Stimulated activated CD8-positive, alpha-beta memory T cell treated with anti-CD3 and anti-CD28 coated beads, Interleukin-12 subunit alpha, Interleukin-12 subunit beta, amount 100 ng/mL, for 4 hours (primary cell): ENCODE data around the gene HMGA1.
A peak's percentile ranks its signal among the peaks of the same experiment; 100 is the strongest.

Source experiments
- DNase-seq: peaks from one replicate; pipeline ENCODE4 v3.0.0-alpha.2; 2020; ENCODE audit warnings: low read depth

HMGA1 gene

GRCh38 chr6:34223956-34224940 lies 12.4 kb upstream of the HMGA1 start:
- DNase-seq, result peak; percentile 92

DNA sequence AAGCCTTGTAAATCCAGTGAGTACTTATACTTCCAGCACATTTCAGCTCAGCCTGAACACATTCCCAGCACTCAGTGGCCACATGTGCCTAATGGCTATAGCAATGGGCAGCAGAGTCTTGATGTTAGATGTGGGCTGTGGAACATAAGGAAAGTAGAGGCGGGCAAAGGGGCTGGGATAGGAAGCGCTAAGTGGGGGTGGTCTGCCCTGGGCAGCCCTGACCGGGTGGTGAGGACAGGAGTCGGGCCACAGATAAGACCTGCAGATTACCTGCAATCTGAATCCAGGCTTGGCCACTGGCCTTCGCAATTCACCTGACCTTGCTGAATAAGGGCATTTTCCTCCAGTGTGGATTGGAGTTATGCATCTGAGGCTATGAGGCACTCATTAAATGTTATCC lies 11.1 kb upstream of the HMGA1 start:
- DNase-seq, result no peak

GRCh38 chr6:34226066-34226465 lies 10.6 kb upstream of the HMGA1 start:
- DNase-seq, result no peak

GRCh38 chr6:34226731-34227586 lies 9.7 kb upstream of the HMGA1 start:
- no peak for DNase-seq

GRCh38 chr6:34227761-34228421 lies 8.8 kb upstream of the HMGA1 start:
- DNase-seq, result no peak

DNA sequence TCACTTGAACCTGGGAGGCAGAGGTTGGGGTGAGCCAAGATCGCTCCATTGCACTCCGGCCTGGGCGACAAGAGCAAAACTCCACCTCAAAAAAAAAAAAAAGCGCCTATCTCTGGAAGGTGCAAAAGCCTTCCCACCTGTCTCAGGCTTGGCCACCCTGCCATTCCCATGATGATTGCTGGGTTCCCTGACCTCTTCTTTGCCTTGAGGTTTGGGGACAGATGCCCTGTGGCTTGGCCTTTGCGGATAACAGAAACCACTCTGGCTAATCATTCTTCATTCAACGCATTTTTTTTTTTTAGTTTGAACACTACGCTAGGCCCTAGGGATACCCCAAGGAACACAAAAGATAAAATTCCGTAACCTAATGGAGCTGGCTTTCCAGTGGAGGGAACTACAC lies 6.8 kb upstream of the HMGA1 start:
- no peak for DNase-seq

DNA sequence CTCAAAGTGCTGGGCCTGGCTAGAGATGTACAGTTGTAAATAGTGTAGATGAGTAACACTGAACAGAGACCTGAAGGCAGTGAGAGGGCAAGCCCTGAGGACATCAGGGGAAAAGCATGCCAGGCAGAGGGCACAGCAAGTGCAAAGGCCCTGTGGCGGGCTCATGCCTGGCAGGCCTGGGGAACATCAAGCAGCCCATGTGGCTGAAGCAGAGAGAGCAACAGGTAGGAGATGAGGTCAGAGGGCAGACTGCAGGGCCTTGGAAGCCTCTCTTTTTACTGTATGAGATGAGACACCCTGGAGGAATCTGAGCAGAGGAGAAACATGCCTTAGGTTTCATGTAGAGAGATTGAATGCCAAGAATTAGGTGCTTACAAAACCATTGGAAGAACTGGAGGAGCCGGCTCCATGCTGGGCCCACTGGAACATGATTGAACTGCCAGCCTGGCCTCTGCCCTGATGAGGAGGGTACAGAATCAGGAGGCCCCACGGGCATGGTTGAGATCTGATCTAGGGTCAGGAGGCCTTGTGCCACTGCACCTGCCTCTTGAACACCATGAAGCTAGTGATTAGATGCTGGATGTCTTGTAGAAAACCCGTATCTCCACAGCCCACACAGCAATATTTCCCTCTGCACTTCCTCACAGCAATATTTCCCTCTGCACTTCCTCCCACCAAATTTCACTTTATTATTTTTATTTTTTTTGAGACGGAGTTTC lies 5.9 kb upstream of the HMGA1 start:
- no peak for DNase-seq

GRCh38 chr6:34231566-34232336 lies 4.9 kb upstream of the HMGA1 start:
- DNase-seq, result no peak

GRCh38 chr6:34232901-34233300 lies 3.8 kb upstream of the HMGA1 start:
- DNase-seq, result no peak

- DNase-seq, result no peak
These were observed 2.8 kb upstream of the HMGA1 start for GRCh38 chr6:34233867-34234266.

GRCh38 chr6:34234667-34235306 lies 1.9 kb upstream of the HMGA1 start:
- no peak for DNase-seq

DNA sequence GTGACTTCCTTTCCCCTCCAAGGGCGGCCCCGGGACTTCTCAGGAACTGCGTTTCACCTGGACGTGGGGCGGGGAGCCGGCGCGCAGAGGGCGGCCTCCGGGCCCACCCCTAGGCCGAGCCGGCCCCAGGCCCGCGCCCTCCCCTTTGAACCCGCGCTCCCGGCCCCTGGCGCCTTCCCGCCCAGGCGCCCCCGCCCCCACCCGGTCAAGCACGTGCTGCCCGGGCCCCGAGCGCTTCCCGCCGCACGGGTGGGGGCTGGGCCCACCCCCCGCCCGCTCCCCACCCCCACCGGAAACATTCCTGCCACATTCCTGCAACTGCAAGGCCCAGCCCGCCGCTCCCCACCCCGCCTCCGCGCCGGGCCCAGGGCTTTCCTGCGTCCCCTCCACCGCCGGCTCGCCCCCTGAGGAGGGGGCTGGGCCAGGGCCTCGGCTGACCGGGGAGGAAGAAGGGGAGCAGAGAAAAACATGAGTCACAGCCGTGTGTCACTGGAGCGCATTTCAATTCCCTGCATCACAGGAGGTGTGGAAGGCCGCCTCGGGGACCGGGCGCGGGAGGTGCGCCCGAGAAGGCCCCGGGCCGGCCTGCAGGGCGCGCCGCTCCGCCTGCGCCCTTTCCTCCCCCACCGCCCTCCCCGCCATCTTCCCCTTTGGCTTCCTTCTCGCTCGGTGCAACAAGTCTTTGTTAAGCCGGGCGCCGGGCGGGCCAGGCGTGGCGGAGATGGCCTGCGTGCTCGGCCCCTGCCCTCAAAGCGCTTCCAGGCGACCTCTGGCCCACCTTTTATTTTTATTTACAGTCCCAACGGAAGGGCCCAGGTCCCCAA lies 1.2 kb upstream of the HMGA1 start:
- peak; percentile 64 for DNase-seq

GRCh38 chr6:34236131-34236442 lies 586 bp upstream of the HMGA1 start:
- no peak for DNase-seq

DNA sequence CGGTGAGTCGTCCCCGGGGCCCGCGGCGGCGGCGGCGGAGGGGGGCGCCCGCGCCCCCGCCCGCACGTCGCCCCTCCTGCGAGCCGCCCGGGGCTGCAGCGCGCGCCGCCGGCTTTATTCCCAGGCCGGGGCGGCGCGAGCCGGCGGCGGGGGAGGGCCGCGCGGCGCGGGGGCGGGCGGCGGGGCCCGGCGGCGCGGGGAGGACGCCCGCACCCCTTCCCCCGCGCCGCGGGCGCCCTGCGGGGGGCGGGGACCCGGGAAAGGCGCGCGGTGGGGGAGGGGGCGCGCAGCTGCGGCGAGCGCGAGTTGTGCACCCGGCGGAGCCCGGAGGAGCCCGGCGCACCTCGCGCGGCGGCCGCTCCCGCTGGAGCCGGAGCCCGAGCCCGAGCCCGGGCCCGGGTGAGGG lies 646 bp downstream of the HMGA1 start:
- no peak for DNase-seq

GRCh38 chr6:34237722-34238584 lies 1.3 kb downstream of the HMGA1 start:
- DNase-seq, result peak; percentile 65

GRCh38 chr6:34238585-34239499 lies 2.2 kb downstream of the HMGA1 start:
- DNase-seq, result no peak

DNA sequence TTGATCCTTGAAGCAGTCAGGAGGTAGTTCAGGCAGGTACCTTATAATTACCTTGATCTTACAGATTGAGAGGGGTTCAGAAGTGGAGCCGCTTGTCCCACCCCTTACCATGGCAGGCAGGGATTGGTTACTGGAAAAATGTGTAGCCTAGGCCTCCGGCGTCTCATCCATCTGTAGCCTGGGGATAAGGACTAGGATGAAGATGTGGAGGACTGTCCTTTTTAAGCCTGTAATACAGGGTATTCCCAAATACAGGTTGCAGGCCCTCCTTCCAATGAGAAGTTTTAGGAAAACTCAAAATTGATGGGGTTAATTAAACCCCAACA lies 2.8 kb downstream of the HMGA1 start:
- no peak for DNase-seq

GRCh38 chr6:34239893-34240292 lies 3.2 kb downstream of the HMGA1 start:
- no peak for DNase-seq
